Tibial nerve (tissue), 4 donors: Measurements from ENCODE around the gene ADH4.

Experiments
- CTCF ChIP-seq, 5 experiments: fragments of 200-600 bp in 3 of 5; fragments of 450-650 bp in 2 of 5; sonication (generic) in 3 of 5; IDR thresholded peaks; one replicate each; pipeline ENCODE4 v1.5.1; 2016 to 2019; ENCODE audit warnings: antibody characterized with exemption in 5 of 5, mild to moderate bottlenecking in 3 of 5, moderate library complexity in 2 of 5
- EP300 ChIP-seq, 2 donors: sonication (generic); formaldehyde crosslinking; IDR thresholded peaks; one replicate each; pipeline ENCODE4 v1.6.1; 2017; ENCODE audit warnings: antibody characterized with exemption in 2 of 2, mild to moderate bottlenecking in 1 of 2
- POLR2A ChIP-seq, 2 donors: fragments of 450-650 bp; IDR thresholded peaks; one replicate each; pipeline ENCODE4 v1.6.1; 2017; ENCODE audit warnings: antibody characterized with exemption in 2 of 2, mild to moderate bottlenecking in 2 of 2, moderate library complexity in 2 of 2

DNA sequence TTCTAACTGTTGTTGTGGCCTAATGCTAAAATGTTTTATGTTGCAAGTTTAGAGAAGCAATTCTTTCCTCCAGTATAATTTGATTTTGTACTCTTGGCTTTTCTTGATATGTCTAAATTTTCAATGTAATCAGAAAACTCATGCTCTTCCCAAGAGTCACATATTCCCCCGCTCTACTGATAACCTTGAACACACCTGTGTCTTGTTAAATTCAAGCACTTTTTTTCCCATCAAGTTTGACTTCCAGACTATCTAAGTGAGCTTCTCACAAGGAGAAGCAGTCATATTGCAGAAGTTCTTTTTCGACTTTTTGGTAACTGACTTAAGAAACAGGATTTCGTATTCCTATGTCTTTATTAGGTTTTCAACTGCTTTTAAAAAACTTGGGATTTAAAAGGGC, 7.4 kb upstream of the ADH4 start:
- TF ChIP-seq CTCF (IDR thresholded peaks at IDR 0.05) (no peak), POLR2A (IDR thresholded peaks at IDR 0.05) (no peak), EP300 (IDR thresholded peaks at IDR 0.05) (no peak)
